HepG2 (cell line): Measurements from ENCODE around the gene UNC13D. TPM values are rescaled to one million over a fixed set of nuclear protein-coding genes. Genes with fewer than 3 reads are reported as not detected.

Experiments
- ATAC-seq: fragments of 200-7000 bp; cut with Tn5 transposase; 3 replicates; pipeline ENCODE4 v1.9.1; 2020; ENCODE audit warnings: mild to moderate bottlenecking, moderate library complexity
- BruUV-seq: library from RNA; stranded (reverse); fragments of 400-500 nt; replicated peaks from 2 replicates; lab custom pipeline; 2021; lab: Mats Ljungman, UMichigan
- CTCF ChIA-PET: fragments of 300-600 bp; formaldehyde crosslinking; extraction: SDS; loops from one replicate; lab custom pipeline; 2021; ENCODE audit warnings: low total read pairs, inconsistent platforms, low intra/inter-chr PET ratio; lab: Yijun Ruan, JAX
- POLR2A ChIA-PET: fragments of 350-600 bp; sonication (Branson Sonifier 250); formaldehyde crosslinking; loops from one replicate; lab custom pipeline; 2020; ENCODE audit warnings: antibody characterized with exemption, inconsistent platforms; lab: Yijun Ruan, JAX
- DNase-seq: peaks from one replicate; pipeline ENCODE4 v3.0.0-alpha.2; 2015; ENCODE audit warnings: low spot score
- FAIRE-seq: peaks from 3 replicates; lab custom pipeline; 2011; peaks lifted over from hg19 to GRCh38; lab: Jason Lieb, UNC
- H2AFZ ChIP-seq: one replicate; pipeline ENCODE4 v1.6.1; 2011; ENCODE audit warnings: low read length, inconsistent platforms
- H3K27ac ChIP-seq: fragments of 300-600 bp; 3 replicates; pipeline ENCODE4 v1.8.0; 2011; ENCODE audit warnings: mixed run types, mild to moderate bottlenecking, mixed read lengths, low read length, inconsistent platforms; ENCODE audit not compliant: insufficient read depth; ENCODE audit errors: extremely low read length
- H3K27me3 ChIP-seq, 2 experiments: fragments of 200-600 bp in 1 of 2; 2 replicates in 1 of 2; 3 replicates in 1 of 2; pipeline versions ENCODE4 v1.6.0 to v1.8.0; 2011; ENCODE audit warnings: low read length in 2 of 2, mild to moderate bottlenecking in 2 of 2, moderate library complexity in 2 of 2, inconsistent platforms in 1 of 2; ENCODE audit not compliant: insufficient read depth in 2 of 2, control insufficient read depth in 1 of 2
- H3K36me3 ChIP-seq, 2 experiments: fragments of 200-600 bp in 1 of 2; replicated peaks in 1 of 2; 2 replicates in 1 of 2; 3 replicates in 1 of 2; pipeline versions ENCODE4 v1.5.1 to v1.8.0; 2011; ENCODE audit warnings: low read length in 2 of 2, inconsistent platforms in 1 of 2; ENCODE audit not compliant: insufficient read depth in 2 of 2, control insufficient read depth in 1 of 2
- H3K4me1 ChIP-seq: 2 replicates; pipeline ENCODE4 v1.5.1; 2012; ENCODE audit warnings: low read length, inconsistent platforms; ENCODE audit not compliant: insufficient read depth
- H3K4me2 ChIP-seq: 2 replicates; pipeline ENCODE4 v1.6.0; 2011; ENCODE audit warnings: low read depth, low read length, inconsistent platforms
- H3K4me3 ChIP-seq, 3 experiments: fragments of 200-600 bp in 1 of 3; sonication (generic), shearing (Covaris generic) in 1 of 3; replicated peaks in 1 of 3; 2 replicates each; pipeline ENCODE4 v1.5.1; 2011 to 2016; ENCODE audit warnings: low read length in 3 of 3, inconsistent platforms in 2 of 3, low read depth in 2 of 3, mild to moderate bottlenecking in 2 of 3, control low read depth in 1 of 3, mixed read lengths in 1 of 3; ENCODE audit not compliant: insufficient read depth in 1 of 3
- H3K79me2 ChIP-seq: one replicate; pipeline ENCODE4 v1.6.1; 2011; ENCODE audit warnings: low read length, inconsistent platforms; ENCODE audit not compliant: insufficient read depth
- H3K9ac ChIP-seq: 2 replicates; pipeline ENCODE4 v1.6.0; 2011; ENCODE audit warnings: mild to moderate bottlenecking, low read depth, low read length, inconsistent platforms; ENCODE audit not compliant: insufficient read depth
- H3K9me3 ChIP-seq: 2 replicates; pipeline ENCODE4 v1.5.1; 2012; ENCODE audit warnings: mild to moderate bottlenecking, low read length
- H4K20me1 ChIP-seq: 2 replicates; pipeline ENCODE4 v1.6.0; 2011; ENCODE audit warnings: inconsistent platforms, mild to moderate bottlenecking, low read length, moderate library complexity; ENCODE audit not compliant: insufficient read depth
- AGO1 ChIP-seq: fragments of 200-400 bp; formaldehyde crosslinking; IDR thresholded peaks from 2 replicates; pipeline ENCODE4 v1.6.1; 2017; ENCODE audit warnings: mild to moderate bottlenecking, low read depth, low read length, moderate library complexity; ENCODE audit not compliant: poor library complexity, severe bottlenecking
- ARNT2 ChIP-seq: sonication (generic); formaldehyde crosslinking; IDR thresholded peaks from 2 replicates; pipeline ENCODE4 v1.8.0; 2022; ENCODE audit warnings: mild to moderate bottlenecking, low read depth, missing genetic modification reagents, moderate library complexity
- EEA1 ChIP-seq: sonication (generic); formaldehyde crosslinking; IDR thresholded peaks from 2 replicates; pipeline ENCODE4 v1.5.1; 2020; ENCODE audit warnings: mild to moderate bottlenecking, missing genetic modification reagents, borderline replicate concordance
- GLI4 ChIP-seq: sonication (generic); formaldehyde crosslinking; IDR thresholded peaks from 2 replicates; pipeline ENCODE4 v1.5.1; 2020; ENCODE audit warnings: missing genetic modification reagents, mild to moderate bottlenecking, moderate library complexity, borderline replicate concordance
- IRX3 ChIP-seq: sonication (generic); formaldehyde crosslinking; IDR thresholded peaks from 2 replicates; pipeline ENCODE4 v1.8.1; 2023; ENCODE audit warnings: mild to moderate bottlenecking, low read depth, missing genetic modification reagents, borderline replicate concordance
- JUND ChIP-seq: sonication (generic); formaldehyde crosslinking; IDR thresholded peaks from 2 replicates; pipeline ENCODE4 v1.8.0; 2022; ENCODE audit warnings: mild to moderate bottlenecking, missing genetic modification reagents
- PCBP2 ChIP-seq: fragments of 200-400 bp; formaldehyde crosslinking; optimal IDR thresholded peaks from 2 replicates; pipeline ENCODE3; 2018; ENCODE audit warnings: low read length, low read depth; ENCODE audit not compliant: poor library complexity, severe bottlenecking
- SATB2 ChIP-seq: sonication (generic); formaldehyde crosslinking; IDR thresholded peaks from 2 replicates; pipeline ENCODE4 v1.5.0; 2020; ENCODE audit warnings: missing genetic modification reagents
- TRIM24 ChIP-seq: sonication (generic); formaldehyde crosslinking; IDR thresholded peaks from 2 replicates; pipeline ENCODE4 v1.8.0; 2022; ENCODE audit warnings: mild to moderate bottlenecking, missing genetic modification reagents
- ZFP36L1 ChIP-seq: sonication (generic); formaldehyde crosslinking; IDR thresholded peaks from 2 replicates; pipeline ENCODE4 v1.8.0; 2022; ENCODE audit warnings: mild to moderate bottlenecking, missing genetic modification reagents, moderate library complexity
- ZNF367 ChIP-seq: sonication (generic); formaldehyde crosslinking; IDR thresholded peaks from 2 replicates; pipeline ENCODE4 v1.4.0; 2020; ENCODE audit warnings: missing genetic modification reagents, borderline replicate concordance
- ZNF605 ChIP-seq: sonication (generic); formaldehyde crosslinking; IDR thresholded peaks from 2 replicates; pipeline ENCODE4 v1.8.0; 2022; ENCODE audit warnings: mild to moderate bottlenecking, missing genetic modification reagents
- ZNF782 ChIP-seq: sonication (generic); formaldehyde crosslinking; IDR thresholded peaks from 2 replicates; pipeline ENCODE4 v1.4.0; 2020; ENCODE audit warnings: missing genetic modification reagents, mild to moderate bottlenecking, borderline replicate concordance
- ZSCAN9 ChIP-seq: IDR thresholded peaks from 2 replicates; pipeline ENCODE4 v1.6.1; 2016; ENCODE audit warnings: borderline replicate concordance
- WGBS: methylation state at CpG from one replicate; pipeline ENCODE4 v1.1.6; 2017; ENCODE audit warnings: low lambda C conversion rate; 5-methylcytosine and 5-hydroxymethylcytosine counted together
- in situ Hi-C: cut with HindIII; loops from 2 replicates; pipeline ENCODE4 v1.10.0; 2017; ENCODE audit warnings: low pct_unique_long_range_greater_than_20kb; ENCODE audit not compliant: extremely low pct_ligation_motif_present
- intact Hi-C: fragments of 100-400 bp; cut with micrococcal nuclease; formaldehyde crosslinking; loops from one replicate; pipeline ENCODE4 v1.10.0; 2022; ENCODE audit not compliant: unreplicated experiment
- polyA plus RNA-seq, 8 experiments: library from polyadenylated mRNA; depleted of rRNA in 3 of 8; stranded (reverse) in 7 of 8; unstranded in 1 of 8; fragments of >200 nt; fragmentation: Illumina TruSeq in 4 of 8; extraction: Trizol in 4 of 8; gene quantifications; 2 replicates each; pipeline versions ENCODE4 v1.2.1 to v1.2.3, GENCODE V29; 2011 to 2016; ENCODE audit warnings: low read depth in 4 of 8, missing spikeins in 1 of 8, mixed read lengths in 1 of 8; ENCODE audit not compliant: insufficient read depth in 1 of 8
- total RNA-seq, 5 experiments: library from RNA; depleted of rRNA; stranded (reverse); fragments of >200 nt; fragmentation: Illumina TruSeq; extraction: Trizol; gene quantifications; 2 replicates each; pipeline ENCODE4 v1.2.3, GENCODE V29; 2016; ENCODE audit warnings: low read depth in 1 of 5
- TF ChIP-seq, protein P1 (sequence below): sonication (generic); formaldehyde crosslinking; IDR thresholded peaks from 2 replicates; pipeline ENCODE4 v1.9.0; 2022; ENCODE audit warnings: low read depth, missing genetic modification reagents
- TF ChIP-seq, protein P2 (sequence below): sonication (generic); formaldehyde crosslinking; conservative IDR thresholded peaks from 2 replicates; pipeline ENCODE4 v1.8.0; 2022; ENCODE audit warnings: missing genetic modification reagents
- TF ChIP-seq, protein P3 (sequence below): conservative IDR thresholded peaks from 2 replicates; pipeline ENCODE4 v1.6.1; 2018; ENCODE audit warnings: missing genetic modification reagents

Gene UNC13D
- total and polyA plus RNA-seq, 2 of the 13 experiments (the other 11 are each of a cell fraction or from before 2014, with no cell fraction given), result 29.7 to 42.7 TPM

DNA sequence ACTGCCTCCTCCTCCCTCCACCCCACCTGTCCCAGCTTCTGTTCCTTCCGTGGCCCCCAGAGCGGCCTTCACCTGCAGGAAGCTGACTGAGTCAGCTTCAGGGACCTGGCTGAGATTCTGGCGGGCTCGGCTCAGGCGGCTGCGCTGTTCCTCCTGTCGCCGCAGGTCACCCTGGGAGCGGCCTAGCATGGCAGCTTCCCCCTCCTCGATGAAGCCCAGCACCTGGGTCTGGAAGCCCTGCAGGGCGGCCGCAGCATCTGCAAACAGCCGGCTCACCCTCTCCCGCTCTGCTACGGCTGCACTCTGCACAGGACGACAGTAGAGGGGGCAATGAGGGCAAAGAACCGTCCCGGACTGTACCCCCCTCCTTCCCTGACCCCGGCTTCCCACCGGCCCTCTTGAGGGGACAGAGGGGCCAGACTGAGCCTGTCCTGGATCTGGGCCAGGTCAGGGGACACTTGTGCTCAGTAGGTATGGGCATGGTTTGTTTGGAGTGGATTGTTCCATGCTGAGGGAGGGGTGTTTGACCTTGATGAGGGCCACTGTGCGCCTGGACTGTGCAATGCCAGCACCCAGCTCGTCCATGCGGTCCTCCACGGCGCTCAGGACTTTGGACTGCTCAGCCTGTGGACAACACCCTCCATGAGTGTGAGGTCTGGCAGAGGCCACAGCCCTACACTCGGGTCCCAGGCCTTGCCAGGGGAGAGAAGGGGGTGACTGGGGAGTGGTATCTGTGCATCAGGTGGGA lies 32.2 kb upstream of the UNC13D start (continued):
- TF ChIP-seq IRX3 (CRISPR knock-in tag), result peak; percentile 75; the same call in 1 of the 2 replicates
- TF ChIP-seq, protein P1, sequence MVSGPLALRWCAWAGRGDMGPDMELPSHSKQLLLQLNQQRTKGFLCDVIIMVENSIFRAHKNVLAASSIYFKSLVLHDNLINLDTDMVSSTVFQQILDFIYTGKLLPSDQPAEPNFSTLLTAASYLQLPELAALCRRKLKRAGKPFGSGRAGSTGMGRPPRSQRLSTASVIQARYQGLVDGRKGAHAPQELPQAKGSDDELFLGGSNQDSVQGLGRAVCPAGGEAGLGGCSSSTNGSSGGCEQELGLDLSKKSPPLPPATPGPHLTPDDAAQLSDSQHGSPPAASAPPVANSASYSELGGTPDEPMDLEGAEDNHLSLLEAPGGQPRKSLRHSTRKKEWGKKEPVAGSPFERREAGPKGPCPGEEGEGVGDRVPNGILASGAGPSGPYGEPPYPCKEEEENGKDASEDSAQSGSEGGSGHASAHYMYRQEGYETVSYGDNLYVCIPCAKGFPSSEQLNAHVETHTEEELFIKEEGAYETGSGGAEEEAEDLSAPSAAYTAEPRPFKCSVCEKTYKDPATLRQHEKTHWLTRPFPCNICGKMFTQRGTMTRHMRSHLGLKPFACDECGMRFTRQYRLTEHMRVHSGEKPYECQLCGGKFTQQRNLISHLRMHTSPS, result peak; percentile 98
- TF ChIP-seq ZSCAN9 (CRISPR knock-in tag), result peak; percentile 86
- TF ChIP-seq ZNF605 (CRISPR knock-in tag), result peak; percentile 98
- peak; percentile 77 for TF ChIP-seq GLI4
- TF ChIP-seq, all 625 proteins: peak for 419

DNA sequence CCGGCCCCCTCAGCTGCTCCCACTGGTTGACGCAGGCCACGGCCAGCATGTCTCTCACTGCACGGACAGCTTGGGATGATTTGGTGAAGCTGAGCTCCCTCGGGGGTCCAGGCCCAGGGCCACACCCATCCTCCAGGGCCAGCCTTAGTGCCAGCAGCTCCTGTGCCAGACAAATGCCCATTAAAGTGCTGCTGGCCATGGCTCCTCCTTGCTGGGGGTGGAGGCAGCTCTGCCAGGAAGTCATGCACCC lies 31.7 kb upstream of the UNC13D start:
- no TSS peak for BruUV-seq
- Histone ChIP-seq H3K4me3 (peak overlapping the region; percentile 71 to 84 (median 84); a peak in 5 of 6 replicates), H3K9ac (peak overlapping the region; percentile 97)
- TF ChIP-seq ARNT2 (CRISPR knock-in tag) (peak; percentile 12; the same call in 1 of the 2 replicates), ZFP36L1 (CRISPR knock-in tag) (no peak), EEA1 (CRISPR knock-in tag) (no peak), ZNF782 (CRISPR knock-in tag) (no peak), PCBP2 (no peak), AGO1 (peak; percentile 89), ZNF605 (CRISPR knock-in tag) (no peak), TRIM24 (CRISPR knock-in tag) (no peak), JUND (CRISPR knock-in tag) (no peak; the same call in 1 of the 2 replicates), ZNF367 (CRISPR knock-in tag) (0 out of 2 replicates have a peak, but pooled peaks have one; percentile 62), SATB2 (no peak)
- TF ChIP-seq, protein P2, sequence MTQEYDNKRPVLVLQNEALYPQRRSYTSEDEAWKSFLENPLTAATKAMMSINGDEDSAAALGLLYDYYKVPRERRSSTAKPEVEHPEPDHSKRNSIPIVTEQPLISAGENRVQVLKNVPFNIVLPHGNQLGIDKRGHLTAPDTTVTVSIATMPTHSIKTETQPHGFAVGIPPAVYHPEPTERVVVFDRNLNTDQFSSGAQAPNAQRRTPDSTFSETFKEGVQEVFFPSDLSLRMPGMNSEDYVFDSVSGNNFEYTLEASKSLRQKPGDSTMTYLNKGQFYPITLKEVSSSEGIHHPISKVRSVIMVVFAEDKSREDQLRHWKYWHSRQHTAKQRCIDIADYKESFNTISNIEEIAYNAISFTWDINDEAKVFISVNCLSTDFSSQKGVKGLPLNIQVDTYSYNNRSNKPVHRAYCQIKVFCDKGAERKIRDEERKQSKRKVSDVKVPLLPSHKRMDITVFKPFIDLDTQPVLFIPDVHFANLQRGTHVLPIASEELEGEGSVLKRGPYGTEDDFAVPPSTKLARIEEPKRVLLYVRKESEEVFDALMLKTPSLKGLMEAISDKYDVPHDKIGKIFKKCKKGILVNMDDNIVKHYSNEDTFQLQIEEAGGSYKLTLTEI (CRISPR knock-in tag), result no peak
- TF ChIP-seq, protein P3, sequence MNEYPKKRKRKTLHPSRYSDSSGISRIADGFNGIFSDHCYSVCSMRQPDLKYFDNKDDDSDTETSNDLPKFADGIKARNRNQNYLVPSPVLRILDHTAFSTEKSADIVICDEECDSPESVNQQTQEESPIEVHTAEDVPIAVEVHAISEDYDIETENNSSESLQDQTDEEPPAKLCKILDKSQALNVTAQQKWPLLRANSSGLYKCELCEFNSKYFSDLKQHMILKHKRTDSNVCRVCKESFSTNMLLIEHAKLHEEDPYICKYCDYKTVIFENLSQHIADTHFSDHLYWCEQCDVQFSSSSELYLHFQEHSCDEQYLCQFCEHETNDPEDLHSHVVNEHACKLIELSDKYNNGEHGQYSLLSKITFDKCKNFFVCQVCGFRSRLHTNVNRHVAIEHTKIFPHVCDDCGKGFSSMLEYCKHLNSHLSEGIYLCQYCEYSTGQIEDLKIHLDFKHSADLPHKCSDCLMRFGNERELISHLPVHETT (CRISPR knock-in tag), result no peak

More for the DNA sequence above, 31.7 kb upstream of the UNC13D start:
- ATAC-seq, result no peak
- DNase-seq, result no peak
- peaks cover 22% of the 10 kb centered on the region for H3K79me2 ChIP-seq
- H4K20me1 ChIP-seq, result no peaks in the 10 kb centered on the region; the same call in 1 of the 2 replicates
- H3K9me3 ChIP-seq, result no peaks in the 10 kb centered on the region
- no peak overlapping the region for H2AFZ ChIP-seq
- intact Hi-C loops (loop anchor here (1.0 to 2.0 kb wide), 2 partner anchors 15 to 21 kb away; partner anchors contain the start of gene WBP2), in situ Hi-C loops (no loop called here)
- H3K36me3 ChIP-seq, result peaks cover 3 to 18% of the 10 kb centered on the region in 2 experiments; a peak in 4 of 5 replicates
- peak overlapping the region; percentile 98 for H3K4me2 ChIP-seq
- POLR2A ChIA-PET, result interaction anchor here (0.6 to 13.8 kb wide), 29 partner anchors 9 to 687 kb away, joined by 3 to 454 read pairs (median 7); partner anchors contain the start of genes ACOX1, CDK3, FBF1 and GALK1
- no peak for FAIRE-seq
- peak overlapping the region; percentile 99 for H3K27ac ChIP-seq
- CTCF ChIA-PET, result interaction anchor here (1.1 to 1.7 kb wide), 4 partner anchors 16 to 28 kb away, joined by 3 to 5 read pairs (median 4); partner anchors contain the start of gene TRIM65
- H3K27me3 ChIP-seq, result no peaks in the 10 kb centered on the region
- peaks cover 63% of the 10 kb centered on the region for H3K4me1 ChIP-seq
- WGBS, result 100% methylated on average over 3 of the region's 5 CpGs
